ENCODE results near the gene PACSIN1.
"Not testable (repeated sequence)": the region's sequence is repeated elsewhere in the genome, so short reads cannot be mapped to it uniquely, and the experiment has no call there.

PACSIN1 gene

DNA sequence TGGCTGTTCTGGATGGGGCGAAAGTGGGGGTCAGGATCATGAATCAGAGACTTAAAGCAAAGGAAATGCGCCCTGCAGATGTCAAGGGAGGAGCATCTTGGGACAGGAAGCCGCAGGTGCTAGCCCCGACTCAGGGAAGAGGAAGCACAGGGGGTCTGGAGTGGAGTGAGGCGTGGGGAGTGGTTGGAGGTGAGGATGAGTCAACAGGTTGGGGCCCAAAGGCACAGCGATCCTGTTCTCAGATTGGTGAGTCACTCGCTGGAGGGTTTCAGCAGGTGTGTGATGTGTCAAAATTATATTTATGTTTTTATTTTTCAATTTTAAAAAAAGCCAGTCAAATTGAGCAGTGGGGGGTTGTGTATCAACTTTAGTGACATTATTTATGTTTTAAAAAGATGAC, 19.0 kb downstream of the PACSIN1 start:
- no peak for TF ChIP-seq EZH2phosphoT487 (IDR thresholded peaks at IDR 0.05; ENCODE audit: low read length)
- TF ChIP-seq, protein P1, sequence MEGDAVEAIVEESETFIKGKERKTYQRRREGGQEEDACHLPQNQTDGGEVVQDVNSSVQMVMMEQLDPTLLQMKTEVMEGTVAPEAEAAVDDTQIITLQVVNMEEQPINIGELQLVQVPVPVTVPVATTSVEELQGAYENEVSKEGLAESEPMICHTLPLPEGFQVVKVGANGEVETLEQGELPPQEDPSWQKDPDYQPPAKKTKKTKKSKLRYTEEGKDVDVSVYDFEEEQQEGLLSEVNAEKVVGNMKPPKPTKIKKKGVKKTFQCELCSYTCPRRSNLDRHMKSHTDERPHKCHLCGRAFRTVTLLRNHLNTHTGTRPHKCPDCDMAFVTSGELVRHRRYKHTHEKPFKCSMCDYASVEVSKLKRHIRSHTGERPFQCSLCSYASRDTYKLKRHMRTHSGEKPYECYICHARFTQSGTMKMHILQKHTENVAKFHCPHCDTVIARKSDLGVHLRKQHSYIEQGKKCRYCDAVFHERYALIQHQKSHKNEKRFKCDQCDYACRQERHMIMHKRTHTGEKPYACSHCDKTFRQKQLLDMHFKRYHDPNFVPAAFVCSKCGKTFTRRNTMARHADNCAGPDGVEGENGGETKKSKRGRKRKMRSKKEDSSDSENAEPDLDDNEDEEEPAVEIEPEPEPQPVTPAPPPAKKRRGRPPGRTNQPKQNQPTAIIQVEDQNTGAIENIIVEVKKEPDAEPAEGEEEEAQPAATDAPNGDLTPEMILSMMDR (IDR thresholded peaks at IDR 0.05; ENCODE audit: low read length) = no peak
- no peak for TF ChIP-seq EZH2 (optimal IDR thresholded peaks at IDR 0.05; ENCODE audit: low read depth, low read length)
- Histone ChIP-seq H3K9ac (ENCODE audit: low read length) (peak overlapping the region; percentile 67; the same call in 1 of the 2 replicates), H3F3A (ENCODE audit: insufficient read depth, low read length) (peaks cover 7% of the 10 kb centered on the region; the same call in 1 of the 2 replicates), H2AFZ (ENCODE audit: low read length) (peak overlapping the region; percentile 68), H3K4me1 (ENCODE audit: low read length) (peaks cover 13% of the 10 kb centered on the region), H3K9me2 (replicated peaks; ENCODE audit: insufficient read depth, low read length) (no peaks in the 10 kb centered on the region), H3K27ac (ENCODE audit: low read length) (peak overlapping the region; percentile 66; the same call in 1 of the 2 replicates), H3K79me2 (ENCODE audit: low read length) (peaks cover 11% of the 10 kb centered on the region), H3K9me3 (replicated peaks; ENCODE audit: insufficient read depth, low read length) (no peaks in the 10 kb centered on the region), H3K4me3 (ENCODE audit: low read length) (peak overlapping the region; percentile 59), H3K36me3 (replicated peaks; ENCODE audit: insufficient read depth, low read length) (no peaks in the 10 kb centered on the region), H4K20me1 (ENCODE audit: insufficient read depth, low read length) (no peaks in the 10 kb centered on the region), H3K27me3 (replicated peaks; ENCODE audit: insufficient read depth, low read length) (no peaks in the 10 kb centered on the region), H3K4me2 (ENCODE audit: low read depth, low read length) (peak overlapping the region; percentile 83)
- peak; percentile 65 for DNase-seq

DNA sequence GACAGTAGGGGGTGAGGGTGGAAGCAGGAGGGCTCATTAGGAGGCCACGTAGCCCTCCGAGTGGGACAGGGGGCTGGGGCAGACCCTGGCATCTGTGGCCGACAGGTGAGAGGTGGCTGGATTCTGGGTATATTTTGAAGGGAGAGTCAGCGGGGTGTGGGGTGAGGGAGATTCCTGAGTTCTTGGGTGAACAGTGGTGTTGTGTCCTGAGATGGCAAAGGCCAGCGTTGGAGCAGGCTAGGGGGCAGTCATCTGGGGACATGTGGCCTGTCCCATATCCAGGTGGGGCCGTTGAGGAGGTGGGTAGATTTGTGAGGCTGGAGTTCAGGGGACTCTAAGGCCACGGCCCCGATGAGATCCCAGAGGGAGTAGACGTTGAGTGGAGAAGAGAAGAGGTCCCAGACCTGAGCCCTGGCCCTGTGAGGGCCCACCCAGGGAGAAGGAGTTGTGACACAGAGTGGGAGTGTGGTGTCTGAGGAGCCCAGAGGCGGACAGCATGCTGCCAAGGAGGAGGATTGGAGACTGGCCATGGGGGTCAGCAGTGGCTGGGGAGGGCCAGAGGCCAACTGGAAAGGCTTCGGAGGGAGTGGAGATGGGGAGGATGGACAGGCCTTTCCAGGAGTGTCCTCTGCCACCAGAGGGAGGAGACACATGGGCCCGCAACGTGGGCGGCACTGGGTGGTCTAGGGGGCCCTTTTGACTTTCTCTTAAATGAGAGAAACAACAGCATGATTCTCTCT, 19.6 kb downstream of the PACSIN1 start:
- no peaks in the 10 kb centered on the region for H3K9me2 ChIP-seq (replicated peaks; ENCODE audit: insufficient read depth, low read length)
- H3K27me3 ChIP-seq (replicated peaks; ENCODE audit: insufficient read depth, low read length) = no peaks in the 10 kb centered on the region
- no peak for TF ChIP-seq EZH2phosphoT487 (IDR thresholded peaks at IDR 0.05; ENCODE audit: low read length)
- TF ChIP-seq EZH2 (optimal IDR thresholded peaks at IDR 0.05; ENCODE audit: low read depth, low read length) = no peak
- peak overlapping the region; percentile 67 for H3K9ac ChIP-seq (ENCODE audit: low read length)
- no peak for DNase-seq
- H3K4me3 ChIP-seq (ENCODE audit: low read length) = peak overlapping the region; percentile 59
- H2AFZ ChIP-seq (ENCODE audit: low read length) = peak overlapping the region; percentile 68
- H4K20me1 ChIP-seq (ENCODE audit: insufficient read depth, low read length) = no peaks in the 10 kb centered on the region
- no peaks in the 10 kb centered on the region for H3K36me3 ChIP-seq (replicated peaks; ENCODE audit: insufficient read depth, low read length)
- peak overlapping the region; percentile 83 for H3K4me2 ChIP-seq (ENCODE audit: low read depth, low read length)
- H3F3A ChIP-seq (ENCODE audit: insufficient read depth, low read length) = peaks cover 7% of the 10 kb centered on the region; the same call in 1 of the 2 replicates
- peaks cover 13% of the 10 kb centered on the region for H3K4me1 ChIP-seq (ENCODE audit: low read length)
- peaks cover 11% of the 10 kb centered on the region for H3K79me2 ChIP-seq (ENCODE audit: low read length)
- peak overlapping the region; percentile 66 for H3K27ac ChIP-seq (ENCODE audit: low read length)
- no peaks in the 10 kb centered on the region for H3K9me3 ChIP-seq (replicated peaks; ENCODE audit: insufficient read depth, low read length)

DNA sequence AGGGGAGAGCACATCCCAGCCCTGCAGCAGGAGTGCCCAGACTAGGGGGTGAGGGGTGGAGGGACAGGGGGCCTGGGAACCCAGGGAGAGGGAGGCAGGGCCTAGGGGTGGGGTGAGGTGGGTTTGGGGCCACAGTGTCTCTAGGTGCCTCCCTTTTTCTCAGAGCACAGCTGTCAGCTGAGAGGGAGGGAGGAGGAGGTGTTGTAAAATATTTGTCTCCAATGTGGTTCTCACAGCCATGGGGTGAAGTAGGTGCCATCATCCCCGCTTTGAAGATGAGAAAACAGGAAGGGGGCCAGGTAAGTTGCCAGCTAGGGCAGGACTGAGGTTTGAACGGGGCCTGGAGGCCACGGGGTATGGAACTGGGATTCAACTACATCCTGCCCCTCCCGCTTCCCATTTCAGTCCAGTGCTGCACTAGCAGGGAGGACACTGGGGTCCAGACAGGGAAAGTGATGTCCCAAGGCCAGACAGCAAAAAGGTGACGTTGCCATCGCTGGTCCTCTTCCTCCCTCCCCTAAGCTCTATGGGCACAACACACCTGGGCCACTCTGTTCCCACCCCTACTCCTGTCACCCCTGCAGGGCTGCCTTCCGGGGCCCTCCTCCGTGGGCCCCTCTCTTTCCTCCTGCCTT, 20.3 kb downstream of the PACSIN1 start:
- Histone ChIP-seq H3K4me3 (ENCODE audit: low read length) (no peak overlapping the region), H3K4me2 (ENCODE audit: low read depth, low read length) (peak overlapping the region; percentile 83; the same call in 1 of the 2 replicates), H4K20me1 (ENCODE audit: insufficient read depth, low read length) (no peaks in the 10 kb centered on the region), H2AFZ (ENCODE audit: low read length) (no peak overlapping the region), H3K4me1 (ENCODE audit: low read length) (peaks cover 13% of the 10 kb centered on the region), H3K9ac (ENCODE audit: low read length) (no peak overlapping the region), H3K9me3 (replicated peaks; ENCODE audit: insufficient read depth, low read length) (no peaks in the 10 kb centered on the region), H3K27ac (ENCODE audit: low read length) (no peak overlapping the region), H3K9me2 (replicated peaks; ENCODE audit: insufficient read depth, low read length) (no peaks in the 10 kb centered on the region), H3K36me3 (replicated peaks; ENCODE audit: insufficient read depth, low read length) (no peaks in the 10 kb centered on the region), H3K79me2 (ENCODE audit: low read length) (peaks cover 11% of the 10 kb centered on the region), H3F3A (ENCODE audit: insufficient read depth, low read length) (peaks cover 7% of the 10 kb centered on the region; the same call in 1 of the 2 replicates), H3K27me3 (replicated peaks; ENCODE audit: insufficient read depth, low read length) (no peaks in the 10 kb centered on the region)
- TF ChIP-seq EZH2 (optimal IDR thresholded peaks at IDR 0.05; ENCODE audit: low read depth, low read length) (no peak), EZH2phosphoT487 (IDR thresholded peaks at IDR 0.05; ENCODE audit: low read length) (no peak)
- TF ChIP-seq, protein P1 (IDR thresholded peaks at IDR 0.05; ENCODE audit: low read length) = no peak
- no peak for DNase-seq

DNA sequence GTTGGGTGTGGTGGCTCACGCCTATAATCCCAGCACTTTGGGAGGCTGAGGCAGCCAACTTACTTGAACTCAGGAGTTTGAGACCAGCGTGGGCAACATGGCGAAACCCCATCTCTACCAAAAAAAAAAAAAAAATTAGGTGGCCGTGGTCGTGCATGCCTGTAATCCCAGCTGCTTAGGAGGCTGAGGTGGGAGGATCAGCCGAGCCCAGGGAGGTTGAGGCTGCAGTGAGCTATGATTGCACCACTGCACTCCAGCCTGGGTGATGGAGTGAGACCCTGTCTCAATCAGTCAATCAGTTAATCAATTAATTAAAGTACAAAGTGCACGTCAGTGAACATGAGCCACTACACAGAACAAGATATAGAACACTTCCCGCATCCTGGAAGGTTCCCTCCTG, 21.0 kb downstream of the PACSIN1 start:
- H3K4me2 ChIP-seq (ENCODE audit: low read depth, low read length); H3K27me3 ChIP-seq (replicated peaks; ENCODE audit: insufficient read depth, low read length); H3K9me3 ChIP-seq (replicated peaks; ENCODE audit: insufficient read depth, low read length); H4K20me1 ChIP-seq (ENCODE audit: insufficient read depth, low read length); H3K36me3 ChIP-seq (replicated peaks; ENCODE audit: insufficient read depth, low read length); H3K27ac ChIP-seq (ENCODE audit: low read length); H3F3A ChIP-seq (ENCODE audit: insufficient read depth, low read length); DNase-seq; H3K4me3 ChIP-seq (ENCODE audit: low read length); H3K9me2 ChIP-seq (replicated peaks; ENCODE audit: insufficient read depth, low read length); H3K9ac ChIP-seq (ENCODE audit: low read length); H2AFZ ChIP-seq (ENCODE audit: low read length): not testable (repeated sequence)
- H3K4me1 ChIP-seq (ENCODE audit: low read length) = peaks cover 13% of the 10 kb centered on the region
- H3K79me2 ChIP-seq (ENCODE audit: low read length) = peaks cover 11% of the 10 kb centered on the region
